HCT116 (cell line): ENCODE measurements around the gene CHRNB2.

Source experiments
- POLR2A ChIP-seq: IDR thresholded peaks from 2 replicates; pipeline ENCODE4 v1.7.0; 2011; ENCODE audit warnings: borderline replicate concordance; ENCODE audit not compliant: insufficient read depth, insufficient read length; ENCODE audit errors: extremely low read depth
- POLR2AphosphoS5 ChIP-seq: IDR thresholded peaks from 2 replicates; pipeline ENCODE4 v1.6.1; 2011; ENCODE audit warnings: mild to moderate bottlenecking, low read depth, low read length, moderate library complexity
- RAD21 ChIP-seq: IDR thresholded peaks from 2 replicates; pipeline ENCODE4 v1.6.1; 2012; ENCODE audit warnings: low read depth, mild to moderate bottlenecking
- ZNF274 ChIP-seq: fragments of 200-500 bp; sonication (Bioruptor generic); IDR thresholded peaks from 2 replicates; pipeline ENCODE4 v1.6.1; 2014; ENCODE audit warnings: mild to moderate bottlenecking, low read depth, low read length, inconsistent platforms
- TF ChIP-seq, protein P1 (sequence below), 3 experiments: fragments of 200-600 bp in 1 of 3; sonication (generic) in 1 of 3; IDR thresholded peaks in 2 of 3; conservative IDR thresholded peaks in 1 of 3; 2 replicates each; pipeline ENCODE4 v1.5.1; 2012 to 2017; ENCODE audit warnings: low read depth in 2 of 3, low read length in 2 of 3, antibody characterized with exemption in 1 of 3, borderline replicate concordance in 1 of 3, control low read depth in 1 of 3, mild to moderate bottlenecking in 1 of 3, mixed read lengths in 1 of 3, mixed run types in 1 of 3, moderate library complexity in 1 of 3; ENCODE audit not compliant: insufficient read depth in 1 of 3

DNA sequence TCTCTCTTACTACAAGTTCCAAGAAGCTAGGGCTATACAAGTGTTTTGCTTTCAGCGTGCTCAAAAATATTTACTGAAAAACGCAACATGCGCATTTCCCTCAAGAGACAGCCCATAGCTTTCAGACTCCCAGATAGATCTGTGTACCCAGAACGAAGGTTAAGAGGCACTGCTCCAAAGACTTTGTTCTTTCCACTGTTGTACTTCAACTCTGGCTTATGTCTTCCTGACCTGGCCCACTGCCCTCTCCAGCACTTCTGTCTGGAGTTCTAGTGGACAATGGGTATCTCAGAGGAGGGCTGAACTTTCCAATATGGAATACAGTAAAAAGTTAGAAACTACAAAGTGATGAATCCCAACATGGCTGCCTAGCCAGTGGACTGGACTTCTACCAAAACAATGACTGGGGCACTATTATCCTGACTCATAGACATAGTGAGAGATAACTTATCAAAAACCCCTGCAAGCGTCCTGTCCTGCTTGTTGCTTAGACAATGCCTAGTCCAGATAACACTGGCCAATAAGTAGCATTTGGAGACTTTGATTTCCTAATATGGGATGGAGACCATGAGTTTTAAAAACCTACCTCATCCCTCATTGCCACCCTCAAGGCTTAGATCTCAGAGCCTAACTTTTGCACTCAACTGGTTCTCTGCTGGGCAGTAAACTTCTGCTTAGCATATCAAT, 49.2 kb downstream of the CHRNB2 start:
- TF ChIP-seq ZNF274 (no peak), POLR2A (no peak), POLR2AphosphoS5 (no peak), RAD21 (no peak)
- TF ChIP-seq, protein P1, sequence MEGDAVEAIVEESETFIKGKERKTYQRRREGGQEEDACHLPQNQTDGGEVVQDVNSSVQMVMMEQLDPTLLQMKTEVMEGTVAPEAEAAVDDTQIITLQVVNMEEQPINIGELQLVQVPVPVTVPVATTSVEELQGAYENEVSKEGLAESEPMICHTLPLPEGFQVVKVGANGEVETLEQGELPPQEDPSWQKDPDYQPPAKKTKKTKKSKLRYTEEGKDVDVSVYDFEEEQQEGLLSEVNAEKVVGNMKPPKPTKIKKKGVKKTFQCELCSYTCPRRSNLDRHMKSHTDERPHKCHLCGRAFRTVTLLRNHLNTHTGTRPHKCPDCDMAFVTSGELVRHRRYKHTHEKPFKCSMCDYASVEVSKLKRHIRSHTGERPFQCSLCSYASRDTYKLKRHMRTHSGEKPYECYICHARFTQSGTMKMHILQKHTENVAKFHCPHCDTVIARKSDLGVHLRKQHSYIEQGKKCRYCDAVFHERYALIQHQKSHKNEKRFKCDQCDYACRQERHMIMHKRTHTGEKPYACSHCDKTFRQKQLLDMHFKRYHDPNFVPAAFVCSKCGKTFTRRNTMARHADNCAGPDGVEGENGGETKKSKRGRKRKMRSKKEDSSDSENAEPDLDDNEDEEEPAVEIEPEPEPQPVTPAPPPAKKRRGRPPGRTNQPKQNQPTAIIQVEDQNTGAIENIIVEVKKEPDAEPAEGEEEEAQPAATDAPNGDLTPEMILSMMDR (IDR thresholded peaks at IDR 0.05 in 2 of 3, conservative IDR thresholded peaks at IDR 0.05 in 1 of 3; ENCODE audit: borderline replicate concordance in 1 of 3, insufficient read depth in 1 of 3, low read depth in 2 of 3, low read length in 2 of 3), result no peak
